GM19468 (cell line): ENCODE measurements around the gene RBFOX1.

Experiments used
- ATAC-seq: cut with Tn5 transposase; IDR thresholded peaks from one replicate; pipeline ENCODE4 v1.9.1; 2021; ENCODE audit warnings: mild to moderate bottlenecking, moderate library complexity, moderate number of reproducible peaks; ENCODE audit not compliant: unreplicated experiment; ENCODE audit errors: extremely low read depth

The RBFOX1 gene

GRCh38 chr16:7333180-7333725, 608 bp downstream of the RBFOX1 start:
- no peak for ATAC-seq

GRCh38 chr16:7334801-7335560, 2.3 kb downstream of the RBFOX1 start:
- ATAC-seq: no peak

- no peak for ATAC-seq
These were observed 3.5 kb downstream of the RBFOX1 start for GRCh38 chr16:7335991-7336634.

GRCh38 chr16:7336742-7337141, 4.1 kb downstream of the RBFOX1 start:
- no peak for ATAC-seq

GRCh38 chr16:7338826-7339225, 6.2 kb downstream of the RBFOX1 start:
- no peak for ATAC-seq

- no peak for ATAC-seq
These were observed 7.1 kb downstream of the RBFOX1 start for GRCh38 chr16:7339700-7340099.

- no peak for ATAC-seq
These were observed 8.3 kb downstream of the RBFOX1 start for GRCh38 chr16:7340938-7341337.

- ATAC-seq: no peak
These were observed 10.0 kb downstream of the RBFOX1 start for GRCh38 chr16:7342598-7342997.

- no peak for ATAC-seq
These were observed 10.6 kb downstream of the RBFOX1 start for GRCh38 chr16:7343243-7343642.

- ATAC-seq: no peak
These were observed 12.5 kb downstream of the RBFOX1 start for GRCh38 chr16:7344830-7345780.

GRCh38 chr16:7350806-7351205, 18.2 kb downstream of the RBFOX1 start:
- ATAC-seq: no peak

GRCh38 chr16:7351610-7352510, 19.2 kb downstream of the RBFOX1 start:
- no peak for ATAC-seq

- no peak for ATAC-seq
These were observed 23.1 kb downstream of the RBFOX1 start for GRCh38 chr16:7355758-7356157.

GRCh38 chr16:7361416-7362129, 28.9 kb downstream of the RBFOX1 start:
- no peak for ATAC-seq

GRCh38 chr16:7362231-7362630, 29.6 kb downstream of the RBFOX1 start:
- ATAC-seq: no peak

- no peak for ATAC-seq
These were observed 31.1 kb downstream of the RBFOX1 start for GRCh38 chr16:7363422-7364417.

GRCh38 chr16:7366041-7366440, 33.4 kb downstream of the RBFOX1 start:
- no peak for ATAC-seq
